Karpas-422 (cell line): ENCODE data around the gene MLPH. TPM values are rescaled to one million over a fixed set of nuclear protein-coding genes. Genes with fewer than 3 reads are reported as not detected.

Experiments used
- DNase-seq: peaks from one replicate; pipeline ENCODE4 v3.0.0-alpha.2; 2015
- H2AFZ ChIP-seq: fragments of 200-600 bp; sonication (generic); 2 replicates; pipeline ENCODE4 v1.6.1; 2014; ENCODE audit warnings: antibody characterized with exemption, low read length, mixed read lengths
- H3K27ac ChIP-seq: fragments of 200-600 bp; sonication (generic); 2 replicates; pipeline ENCODE4 v1.5.1; 2014; ENCODE audit warnings: mild to moderate bottlenecking, low read length, moderate library complexity
- H3K27me3 ChIP-seq: fragments of 200-600 bp; sonication (generic); 2 replicates; pipeline ENCODE4 v1.6.1; 2014; ENCODE audit warnings: low read length, mixed read lengths
- H3K36me3 ChIP-seq: fragments of 200-600 bp; sonication (generic); 2 replicates; pipeline ENCODE4 v1.6.1; 2014; ENCODE audit warnings: low read length, mixed read lengths; ENCODE audit not compliant: insufficient read depth
- H3K4me1 ChIP-seq: fragments of 200-600 bp; sonication (generic); 2 replicates; pipeline ENCODE4 v1.6.1; 2014; ENCODE audit warnings: mild to moderate bottlenecking, low read length, mixed read lengths
- H3K4me2 ChIP-seq: fragments of 200-600 bp; sonication (generic); 2 replicates; pipeline ENCODE4 v1.6.1; 2014; ENCODE audit warnings: low read length, low read depth, mild to moderate bottlenecking; ENCODE audit not compliant: poor library complexity, severe bottlenecking
- H3K4me3 ChIP-seq: fragments of 200-600 bp; sonication (generic); 2 replicates; pipeline ENCODE4 v1.5.1; 2014; ENCODE audit warnings: mild to moderate bottlenecking, antibody characterized with exemption, low read length, mixed read lengths
- H3K79me2 ChIP-seq: fragments of 200-600 bp; sonication (generic); 2 replicates; pipeline ENCODE4 v1.6.1; 2014; ENCODE audit warnings: mild to moderate bottlenecking, low read length, mixed read lengths
- H3K9ac ChIP-seq: fragments of 200-600 bp; sonication (generic); 2 replicates; pipeline ENCODE4 v1.6.0; 2014; ENCODE audit warnings: low read length
- H3K9me2 ChIP-seq: fragments of 200-600 bp; sonication (generic), shearing (Covaris generic); replicated peaks from 2 replicates; pipeline ENCODE4 v1.6.0; 2014; ENCODE audit warnings: mild to moderate bottlenecking, low read length, moderate library complexity; ENCODE audit not compliant: insufficient read depth
- H3K9me3 ChIP-seq: fragments of 300-700, 200-600 bp; sonication (generic); 2 replicates; pipeline ENCODE4 v1.6.1; 2014; ENCODE audit warnings: low read length, mixed read lengths
- H4K20me1 ChIP-seq: fragments of 200-600 bp; sonication (generic); 2 replicates; pipeline ENCODE4 v1.6.1; 2014; ENCODE audit warnings: mild to moderate bottlenecking, antibody characterized with exemption, low read length, low read depth; ENCODE audit not compliant: insufficient read depth
- total RNA-seq: library from RNA; depleted of rRNA; stranded (reverse); fragments of >200 nt; shearing (Covaris generic); gene quantifications from 2 replicates; pipeline ENCODE4 v1.2.3, GENCODE V29; 2014; ENCODE audit warnings: low replicate concordance

Gene MLPH
- total RNA-seq, 1 experiment from 2014 or later = not detected

DNA sequence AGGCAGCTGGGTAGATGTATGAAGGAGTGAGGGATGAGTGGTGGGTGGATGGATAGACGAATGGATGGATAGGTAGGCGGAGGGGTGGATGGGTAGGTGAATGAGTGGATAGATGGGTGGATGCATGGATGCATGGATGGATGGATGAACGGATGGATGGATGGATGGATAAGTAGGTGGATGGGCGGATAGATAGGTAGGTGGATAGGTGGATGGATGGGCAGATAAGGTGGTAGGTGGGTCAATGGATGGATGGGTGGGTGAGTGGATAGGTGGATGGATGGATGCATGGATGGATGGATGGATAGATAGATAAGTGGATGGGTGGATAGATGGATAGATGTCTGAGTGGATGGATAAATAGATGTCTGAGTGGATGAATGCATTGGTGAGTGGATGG is 30.1 kb downstream of the MLPH start:
- no peak overlapping the region for H3K27ac ChIP-seq
- H3K4me1 ChIP-seq = no peaks in the 10 kb centered on the region
- H2AFZ ChIP-seq = no peak overlapping the region
- H3K9me3 ChIP-seq = no peaks in the 10 kb centered on the region
- no peaks in the 10 kb centered on the region for H3K36me3 ChIP-seq
- DNase-seq = no peak
- no peak overlapping the region for H3K9ac ChIP-seq
- no peak overlapping the region for H3K4me2 ChIP-seq
- no peaks in the 10 kb centered on the region for H3K9me2 ChIP-seq
- H3K79me2 ChIP-seq = no peaks in the 10 kb centered on the region
- H4K20me1 ChIP-seq = no peaks in the 10 kb centered on the region
- no peaks in the 10 kb centered on the region for H3K27me3 ChIP-seq
- no peak overlapping the region for H3K4me3 ChIP-seq

DNA sequence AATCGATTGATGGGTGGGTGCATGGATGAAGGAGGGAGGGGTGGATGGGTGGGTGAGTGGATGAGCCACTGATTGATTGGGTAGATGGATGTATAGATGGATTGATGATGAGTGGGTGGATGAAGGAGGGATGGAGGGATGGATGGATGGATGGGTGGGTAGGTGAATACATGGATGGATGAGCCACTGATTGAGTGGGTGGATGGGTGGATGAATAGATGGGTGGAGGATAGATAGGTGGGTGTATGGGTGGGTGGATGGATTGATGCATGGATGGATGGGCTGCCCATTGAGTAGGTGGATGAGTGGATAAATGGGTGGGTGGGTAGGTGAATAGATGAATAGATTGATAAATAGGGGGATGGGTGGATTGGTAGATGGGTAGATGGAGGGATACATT is 30.9 kb downstream of the MLPH start:
- no peak for DNase-seq
- Histone ChIP-seq H3K4me2 (no peak overlapping the region), H3K9me3 (no peaks in the 10 kb centered on the region), H3K9me2 (no peaks in the 10 kb centered on the region), H3K27me3 (no peaks in the 10 kb centered on the region), H3K4me3 (no peak overlapping the region), H2AFZ (no peak overlapping the region), H4K20me1 (no peaks in the 10 kb centered on the region), H3K79me2 (no peaks in the 10 kb centered on the region), H3K36me3 (no peaks in the 10 kb centered on the region), H3K27ac (no peak overlapping the region), H3K9ac (no peak overlapping the region), H3K4me1 (no peaks in the 10 kb centered on the region)

DNA sequence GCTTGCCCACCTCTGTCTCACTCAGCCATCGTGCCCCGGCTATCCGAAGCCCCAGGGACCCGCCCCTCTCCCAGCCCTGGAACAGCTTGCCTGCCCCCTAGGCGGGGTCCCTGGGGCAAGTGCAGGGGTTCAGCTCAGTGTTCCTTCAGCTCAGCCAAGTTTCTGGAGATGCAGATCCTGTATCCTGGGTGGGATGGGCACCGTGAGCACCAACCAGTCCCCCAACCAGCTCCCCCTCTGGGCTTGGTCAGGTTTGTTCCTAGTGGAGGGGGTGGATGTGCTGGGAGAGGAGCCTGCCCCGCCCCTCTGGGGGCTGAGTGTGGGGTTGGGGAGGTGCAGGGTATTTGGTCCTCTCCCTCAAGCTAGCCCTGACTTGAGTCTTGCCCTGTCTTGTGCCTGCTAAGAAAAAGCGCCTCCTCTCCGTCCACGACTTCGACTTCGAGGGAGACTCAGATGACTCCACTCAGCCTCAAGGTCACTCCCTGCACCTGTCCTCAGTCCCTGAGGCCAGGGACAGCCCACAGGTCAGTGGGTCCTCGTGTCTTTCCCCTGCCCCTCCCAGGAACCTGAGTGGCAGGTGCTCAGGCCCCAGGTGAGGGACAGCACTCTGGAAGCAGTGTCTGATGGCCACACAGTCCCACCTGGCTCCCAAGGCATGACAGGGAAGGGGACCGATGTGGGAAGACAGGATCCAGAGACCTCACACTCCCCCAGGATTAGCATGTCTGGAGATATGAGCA is 32.6 kb downstream of the MLPH start:
- Histone ChIP-seq H2AFZ (no peak overlapping the region), H3K4me2 (no peak overlapping the region), H3K9ac (no peak overlapping the region)

DNA sequence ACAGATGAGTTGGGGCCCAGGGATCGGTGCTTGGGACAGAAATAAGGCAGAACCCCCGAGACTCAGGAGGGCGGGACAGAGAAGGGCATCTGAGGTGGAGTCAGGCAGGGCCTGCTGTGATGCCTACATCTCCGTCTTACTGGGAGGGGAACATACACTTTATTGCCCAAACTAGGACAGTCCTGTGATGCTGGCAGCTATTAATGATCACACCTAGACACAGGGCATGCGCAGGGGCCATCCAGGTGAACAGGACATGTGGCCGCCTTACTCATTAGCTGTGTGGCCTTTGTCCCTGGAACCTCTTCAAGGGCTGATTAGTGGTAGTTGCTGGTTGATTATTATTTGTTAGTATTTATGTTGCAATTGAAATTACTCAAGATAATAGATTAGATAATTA is 33.2 kb downstream of the MLPH start:
- DNase-seq = no peak
- no peak overlapping the region for H2AFZ ChIP-seq
- H3K36me3 ChIP-seq = no peaks in the 10 kb centered on the region
- no peaks in the 10 kb centered on the region for H3K27me3 ChIP-seq
- no peaks in the 10 kb centered on the region for H3K4me1 ChIP-seq
- H3K79me2 ChIP-seq = no peaks in the 10 kb centered on the region
- no peaks in the 10 kb centered on the region for H3K9me2 ChIP-seq
- H3K27ac ChIP-seq = no peak overlapping the region
- no peak overlapping the region for H3K9ac ChIP-seq
- no peaks in the 10 kb centered on the region for H3K9me3 ChIP-seq
- no peak overlapping the region for H3K4me2 ChIP-seq
- no peak overlapping the region for H3K4me3 ChIP-seq
- H4K20me1 ChIP-seq = no peaks in the 10 kb centered on the region

More for the DNA sequence above, 32.6 kb downstream of the MLPH start:
- Histone ChIP-seq H3K27me3 (no peaks in the 10 kb centered on the region), H3K27ac (no peak overlapping the region), H3K4me1 (no peaks in the 10 kb centered on the region), H4K20me1 (no peaks in the 10 kb centered on the region), H3K9me2 (no peaks in the 10 kb centered on the region), H3K4me3 (no peak overlapping the region), H3K9me3 (no peaks in the 10 kb centered on the region), H3K79me2 (no peaks in the 10 kb centered on the region), H3K36me3 (no peaks in the 10 kb centered on the region)
- DNase-seq = no peak

DNA sequence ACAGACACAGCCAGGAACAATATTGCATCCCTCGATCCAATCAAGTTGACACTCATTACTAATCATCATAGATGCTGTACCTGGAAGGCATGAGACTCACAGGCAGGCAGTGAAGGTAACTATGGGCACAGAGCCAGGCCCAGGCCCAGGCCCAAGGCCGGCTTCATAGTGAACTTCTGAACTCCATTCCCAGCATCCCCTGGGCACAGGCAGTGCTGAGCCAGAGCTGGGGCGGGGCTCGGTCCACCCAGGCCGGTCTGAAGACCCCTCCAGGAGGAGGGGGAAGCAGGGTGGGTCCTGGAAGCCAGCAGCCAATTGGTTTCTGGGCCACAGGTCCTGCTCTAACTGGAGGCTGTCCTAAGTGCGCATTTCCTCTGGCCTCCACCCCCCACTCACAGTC is 37.6 kb downstream of the MLPH start:
- DNase-seq = no peak
- H3K27me3 ChIP-seq = no peaks in the 10 kb centered on the region
- no peaks in the 10 kb centered on the region for H3K9me2 ChIP-seq
- H3K36me3 ChIP-seq = no peaks in the 10 kb centered on the region
- no peaks in the 10 kb centered on the region for H3K79me2 ChIP-seq
- no peak overlapping the region for H3K27ac ChIP-seq
- H3K4me1 ChIP-seq = peaks cover 4% of the 10 kb centered on the region
- H3K4me2 ChIP-seq = no peak overlapping the region
- H3K9me3 ChIP-seq = no peaks in the 10 kb centered on the region
- no peak overlapping the region for H2AFZ ChIP-seq
- no peaks in the 10 kb centered on the region for H4K20me1 ChIP-seq
- H3K4me3 ChIP-seq = no peak overlapping the region
- H3K9ac ChIP-seq = no peak overlapping the region

DNA sequence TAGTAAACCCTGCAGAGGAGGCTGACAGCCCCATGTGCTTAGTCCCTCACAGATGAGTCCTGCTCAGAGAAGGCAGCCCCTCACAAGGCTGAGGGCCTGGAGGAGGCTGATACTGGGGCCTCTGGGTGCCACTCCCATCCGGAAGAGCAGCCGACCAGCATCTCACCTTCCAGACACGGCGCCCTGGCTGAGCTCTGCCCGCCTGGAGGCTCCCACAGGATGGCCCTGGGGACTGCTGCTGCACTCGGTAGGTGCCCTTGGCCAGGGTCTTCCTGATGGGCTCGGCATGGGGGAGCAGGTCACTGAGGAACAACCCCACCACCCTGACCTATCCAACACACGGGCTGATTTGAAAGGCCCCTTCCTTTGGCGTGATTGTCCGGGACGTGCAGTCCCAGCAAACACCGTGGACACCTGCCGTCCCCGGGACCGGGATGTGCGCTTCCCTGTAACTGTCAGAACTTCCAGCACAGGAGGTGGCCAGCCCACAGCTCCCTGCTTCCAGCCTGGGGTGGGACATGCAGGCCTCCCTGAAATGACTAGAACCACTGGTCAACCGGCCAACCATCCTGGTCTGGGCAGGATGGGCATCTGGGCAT is 38.6 kb downstream of the MLPH start:
- Histone ChIP-seq H3K4me3 (no peak overlapping the region), H3K9me2 (no peaks in the 10 kb centered on the region), H3K4me2 (no peak overlapping the region), H3K4me1 (peaks cover 6% of the 10 kb centered on the region), H3K9ac (no peak overlapping the region), H3K27ac (no peak overlapping the region), H3K9me3 (no peaks in the 10 kb centered on the region), H3K79me2 (no peaks in the 10 kb centered on the region), H3K27me3 (no peaks in the 10 kb centered on the region), H4K20me1 (no peaks in the 10 kb centered on the region), H2AFZ (no peak overlapping the region), H3K36me3 (no peaks in the 10 kb centered on the region)
- no peak for DNase-seq

DNA sequence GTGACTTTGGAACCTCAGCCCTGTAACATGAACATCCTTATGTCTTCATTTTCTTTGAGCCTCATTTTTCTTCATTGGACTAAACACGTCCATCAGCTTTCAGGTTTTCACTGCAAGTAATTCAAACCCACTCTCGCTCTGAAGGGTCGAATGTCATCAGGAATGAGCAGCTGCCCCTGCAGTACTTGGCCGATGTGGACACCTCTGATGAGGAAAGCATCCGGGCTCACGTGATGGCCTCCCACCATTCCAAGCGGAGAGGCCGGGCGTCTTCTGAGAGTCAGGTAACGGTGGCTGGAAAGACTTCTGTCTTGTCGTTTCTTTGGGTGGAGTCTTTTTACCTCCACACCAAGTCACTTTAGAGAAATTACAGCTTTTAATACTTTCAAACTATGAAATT is 40.2 kb downstream of the MLPH start:
- H3K9me2 ChIP-seq = no peaks in the 10 kb centered on the region
- peaks cover 6% of the 10 kb centered on the region for H3K4me1 ChIP-seq
- no peak overlapping the region for H3K27ac ChIP-seq
- DNase-seq = no peak
- no peaks in the 10 kb centered on the region for H3K27me3 ChIP-seq
- H2AFZ ChIP-seq = no peak overlapping the region
- no peaks in the 10 kb centered on the region for H4K20me1 ChIP-seq
- no peak overlapping the region for H3K9ac ChIP-seq
- no peak overlapping the region for H3K4me2 ChIP-seq
- no peak overlapping the region for H3K4me3 ChIP-seq
- no peaks in the 10 kb centered on the region for H3K9me3 ChIP-seq
- no peaks in the 10 kb centered on the region for H3K79me2 ChIP-seq
- H3K36me3 ChIP-seq = no peaks in the 10 kb centered on the region

DNA sequence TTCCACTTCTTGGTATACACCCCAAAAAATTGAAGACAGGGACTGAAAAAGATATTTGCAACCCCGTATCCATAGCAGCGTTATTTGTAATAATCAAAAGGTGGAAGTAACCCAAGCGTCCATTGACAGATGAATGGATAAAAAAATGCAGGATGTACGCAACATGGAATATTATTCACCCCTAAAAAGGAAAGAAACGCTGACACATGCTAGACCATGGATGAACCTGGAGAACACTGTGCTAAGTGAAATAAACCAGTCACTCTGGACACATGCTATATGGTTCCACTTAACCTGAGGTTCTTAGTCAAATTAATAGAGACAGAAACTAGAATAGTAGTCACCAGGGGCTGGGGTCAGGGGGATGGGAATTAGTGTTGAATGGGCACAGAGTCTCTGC is 40.7 kb downstream of the MLPH start:
- H3K79me2 ChIP-seq = no peaks in the 10 kb centered on the region
- H3K9me2 ChIP-seq = no peaks in the 10 kb centered on the region
- H2AFZ ChIP-seq = no peak overlapping the region
- H3K27ac ChIP-seq = no peak overlapping the region
- no peak for DNase-seq
- H3K4me1 ChIP-seq = peaks cover 6% of the 10 kb centered on the region
- H3K4me3 ChIP-seq = no peak overlapping the region
- no peaks in the 10 kb centered on the region for H3K27me3 ChIP-seq
- no peak overlapping the region for H3K4me2 ChIP-seq
- no peaks in the 10 kb centered on the region for H4K20me1 ChIP-seq
- H3K9me3 ChIP-seq = no peaks in the 10 kb centered on the region
- no peak overlapping the region for H3K9ac ChIP-seq
- H3K36me3 ChIP-seq = no peaks in the 10 kb centered on the region
